HG02970 (cell line): ENCODE results near the gene SLC6A6.

Experiments used
- ATAC-seq: cut with Tn5 transposase; IDR thresholded peaks from one replicate; pipeline ENCODE4 v1.9.1; 2021; ENCODE audit warnings: mild to moderate bottlenecking, moderate library complexity, moderate number of reproducible peaks; ENCODE audit not compliant: unreplicated experiment, low FRiP score

Gene SLC6A6

GRCh38 chr3:14402304-14402811 is at the start of gene SLC6A6:
Gene SLC6A6 (plus strand): TSS chr3:14402606. CDS start chr3:14443635, 41,029 bp downstream.
- peak; percentile 76 for ATAC-seq

DNA sequence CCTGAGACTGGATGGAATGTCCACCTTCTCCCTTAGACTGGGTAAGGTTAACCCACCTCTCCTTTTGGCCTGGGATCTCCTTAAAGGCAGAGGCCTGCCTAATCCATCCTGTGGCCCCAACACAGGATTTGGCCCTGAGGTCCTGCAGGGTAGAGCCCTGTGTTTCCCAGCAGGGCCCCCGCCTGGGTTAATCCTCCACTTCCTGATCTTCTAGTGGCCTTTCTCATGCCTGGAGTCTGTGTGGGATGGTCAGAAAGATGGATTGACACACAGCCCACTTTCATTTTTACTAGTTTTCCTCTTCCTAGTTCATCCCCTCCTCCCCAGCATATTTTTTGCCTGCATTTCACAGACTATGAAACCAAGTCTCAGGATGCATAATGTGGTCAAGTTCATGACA is 48.9 kb upstream of the SLC6A6 start:
- no peak for ATAC-seq

GRCh38 chr3:14357463-14357862 is 44.9 kb upstream of the SLC6A6 start:
- no peak for ATAC-seq

DNA sequence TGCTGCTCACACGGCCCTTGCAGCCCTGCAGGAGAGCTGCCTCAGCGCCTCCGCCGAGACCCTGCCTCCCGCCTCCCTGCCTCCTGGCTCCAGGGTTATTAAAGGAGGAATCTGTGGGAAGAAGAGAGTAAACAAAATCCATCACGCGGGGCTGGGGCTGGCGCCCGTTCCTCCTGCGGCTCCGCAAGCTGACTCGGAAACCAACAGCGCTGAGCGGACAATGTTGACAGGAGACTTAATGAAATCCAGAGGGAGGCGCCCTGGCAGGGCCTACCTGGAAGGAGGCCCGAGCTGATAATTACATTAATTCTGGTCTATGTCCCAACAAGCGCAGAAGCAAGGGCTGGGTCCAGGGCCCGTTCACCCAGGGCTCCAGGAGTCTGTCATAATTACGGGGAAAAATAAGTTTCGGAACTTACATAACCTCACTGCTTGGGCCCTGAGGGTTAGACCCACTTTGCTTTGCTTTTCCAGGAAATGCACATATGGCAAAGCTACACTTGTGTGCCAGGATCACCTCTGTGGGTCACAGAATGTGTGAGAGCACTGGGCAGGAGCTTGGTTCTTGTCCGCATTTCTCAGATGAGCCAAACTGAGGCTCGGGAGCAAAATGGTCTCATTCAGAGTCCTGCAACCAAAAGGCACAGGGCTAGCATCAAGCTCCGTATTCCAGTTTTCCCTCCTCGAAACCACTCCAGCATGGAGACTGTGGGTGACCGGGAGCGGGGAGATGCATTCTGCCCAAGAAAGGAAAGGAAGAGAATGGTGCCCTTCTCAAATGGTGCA is 43.8 kb upstream of the SLC6A6 start:
- ATAC-seq: no peak

GRCh38 chr3:14359348-14359747 is 43.1 kb upstream of the SLC6A6 start:
- no peak for ATAC-seq

DNA sequence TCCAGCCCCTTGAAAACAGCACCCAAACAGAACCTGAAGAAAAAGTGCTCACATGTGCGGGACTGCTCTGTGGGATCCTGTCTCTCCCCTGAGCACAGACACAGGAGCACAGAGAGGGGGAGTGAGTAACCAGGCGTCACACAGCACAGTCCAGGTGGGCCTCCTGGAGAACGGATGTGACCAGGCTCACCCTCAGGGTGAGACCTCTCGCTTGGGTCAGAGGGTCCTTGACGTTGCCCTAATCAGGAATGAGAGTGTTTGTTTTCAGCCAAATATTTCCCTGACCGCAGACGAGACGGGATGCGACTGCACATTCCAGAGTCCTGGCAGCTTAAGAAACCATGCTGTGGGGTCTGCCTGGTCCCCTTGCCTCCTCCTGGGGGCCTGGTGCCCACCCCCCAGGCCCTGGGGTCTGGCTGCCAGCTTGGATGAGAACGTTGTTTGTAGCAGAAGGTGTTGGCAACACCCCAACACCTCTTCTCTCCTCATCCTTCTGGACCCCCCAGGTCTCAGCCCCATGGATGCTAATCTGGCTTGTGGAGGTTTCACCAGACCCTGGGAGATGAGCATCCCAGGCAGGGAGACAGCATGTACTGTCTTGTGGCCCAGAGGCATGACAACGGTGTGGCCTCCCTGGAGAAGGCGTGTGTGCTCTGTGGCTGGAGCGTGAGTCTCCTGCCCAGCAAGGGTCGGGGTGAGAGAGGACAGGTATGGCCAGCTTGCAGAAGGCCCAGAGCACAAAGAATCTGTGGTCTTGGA is 42.1 kb upstream of the SLC6A6 start:
- no peak for ATAC-seq

- no peak for ATAC-seq
Observed at GRCh38 chr3:14361068-14361677, 41.2 kb upstream of the SLC6A6 start.

DNA sequence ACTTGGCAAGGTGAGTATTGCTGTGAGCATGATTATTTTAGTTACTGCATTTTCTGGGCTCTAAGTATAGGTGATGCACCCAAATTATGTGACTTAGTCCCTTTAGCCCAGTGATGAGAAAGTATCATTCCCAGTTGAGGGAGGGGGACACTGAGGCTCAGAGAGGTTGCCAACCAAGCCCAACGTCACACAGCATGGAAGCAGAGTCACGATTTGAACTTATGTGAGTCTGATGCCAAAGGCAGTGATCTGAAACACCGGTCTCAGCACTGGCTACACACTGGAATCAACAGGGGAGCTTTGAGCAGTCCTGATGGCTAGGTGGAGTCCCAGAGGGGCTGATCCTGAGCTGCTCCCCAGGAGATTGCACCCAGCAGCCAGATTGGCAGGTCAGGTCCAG is 39.5 kb upstream of the SLC6A6 start:
- ATAC-seq: no peak

DNA sequence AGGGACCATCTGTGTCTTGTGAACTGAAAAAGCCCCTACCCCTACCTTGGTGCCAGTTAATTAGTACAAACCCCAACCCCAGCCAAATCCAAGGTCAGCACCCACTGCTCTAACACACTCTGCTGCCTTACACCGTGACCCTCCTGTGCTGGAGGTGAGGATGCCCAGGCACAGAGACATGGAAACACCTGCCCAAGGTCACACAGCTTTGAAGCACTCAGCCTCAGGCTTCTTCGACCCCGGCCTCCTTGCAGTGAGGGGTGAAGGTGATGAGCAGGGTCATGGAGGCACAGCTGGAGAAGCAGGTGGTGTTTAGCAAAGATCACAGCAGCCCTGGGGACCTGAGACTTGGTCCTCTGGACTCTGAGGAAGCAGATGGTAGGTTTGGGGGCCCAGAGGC is 39.0 kb upstream of the SLC6A6 start:
- no peak for ATAC-seq

- ATAC-seq: no peak
Observed at GRCh38 chr3:14363991-14364390, 38.4 kb upstream of the SLC6A6 start.

DNA sequence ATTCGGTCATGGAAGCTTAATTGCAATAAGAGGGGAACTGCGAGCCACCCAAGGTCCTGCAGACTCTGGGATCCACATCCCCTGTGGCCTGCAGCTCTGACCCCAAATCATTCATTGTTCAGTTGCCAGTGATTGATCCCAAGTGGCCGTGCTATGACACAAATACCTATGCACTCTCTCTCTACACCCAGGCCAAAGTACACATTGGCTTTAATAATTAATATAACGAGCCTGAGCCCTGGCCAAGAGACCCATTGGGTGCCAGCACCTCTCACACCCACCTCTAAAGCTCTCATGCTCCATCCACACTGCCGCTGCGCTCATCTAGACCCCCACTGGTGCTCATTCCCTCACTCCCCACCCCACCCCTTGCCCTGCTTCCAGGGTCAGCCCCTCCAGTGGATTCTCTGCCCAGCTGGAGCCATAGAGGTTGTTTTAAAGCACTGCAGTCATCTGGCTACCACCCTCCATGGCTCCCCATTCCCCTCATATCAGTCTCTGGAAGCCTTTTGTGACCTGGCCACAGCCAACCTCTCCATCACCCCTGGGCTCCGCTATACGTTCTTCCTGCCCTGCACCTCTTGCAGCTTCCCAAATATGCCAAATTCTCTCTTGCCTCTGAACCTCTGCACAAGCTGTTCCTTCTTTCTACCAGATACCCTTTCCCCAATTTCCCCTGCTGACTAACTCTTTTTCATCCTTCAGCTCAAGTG is 37.7 kb upstream of the SLC6A6 start:
- no peak for ATAC-seq

- ATAC-seq: no peak
Observed at GRCh38 chr3:14366248-14366647, 36.2 kb upstream of the SLC6A6 start.

DNA sequence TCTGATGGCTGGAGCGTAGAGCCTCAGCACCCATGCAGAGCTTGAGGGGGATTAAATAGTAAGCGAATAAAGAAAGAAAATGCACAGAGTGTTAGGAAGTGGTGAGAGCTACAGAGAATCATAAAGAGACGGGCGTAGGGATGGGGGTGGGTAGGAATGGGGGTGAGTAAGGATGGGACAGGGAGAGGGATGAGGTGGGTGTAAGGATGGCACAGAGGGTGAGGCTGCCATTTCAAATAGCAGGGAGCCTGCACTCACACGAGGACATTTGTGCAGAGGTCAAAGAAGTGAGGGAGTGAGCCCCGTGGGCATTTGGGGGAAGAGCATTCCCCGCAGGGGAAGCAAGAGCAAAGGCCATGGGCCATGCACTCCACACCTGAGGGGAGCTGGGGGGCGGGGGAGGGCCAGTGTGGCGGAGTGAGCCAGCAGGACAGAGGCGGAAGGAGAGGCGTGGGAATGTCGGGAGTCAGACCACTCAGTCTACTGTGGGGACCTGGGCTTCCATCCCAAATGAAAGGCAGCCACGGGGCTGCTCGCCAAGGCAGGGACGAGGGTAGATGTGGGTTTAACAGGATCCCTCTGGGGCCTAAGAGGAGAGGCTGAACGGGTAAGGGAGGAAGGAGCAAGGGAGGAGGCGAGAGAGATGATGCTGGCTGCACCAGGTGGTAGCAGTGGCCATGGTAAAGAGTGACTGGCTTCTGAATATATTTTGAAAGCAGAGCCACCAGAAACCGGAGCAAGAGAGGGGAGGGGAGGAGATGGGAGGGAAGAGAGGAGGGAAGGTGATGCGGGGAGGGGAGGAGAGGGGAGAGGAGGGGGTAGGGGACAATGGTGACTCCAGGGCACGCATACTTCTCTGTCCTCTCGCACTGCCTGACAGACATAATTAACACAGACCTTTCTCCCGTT is 35.2 kb upstream of the SLC6A6 start:
- no peak for ATAC-seq

GRCh38 chr3:14368146-14368545 is 34.3 kb upstream of the SLC6A6 start:
- no peak for ATAC-seq

DNA sequence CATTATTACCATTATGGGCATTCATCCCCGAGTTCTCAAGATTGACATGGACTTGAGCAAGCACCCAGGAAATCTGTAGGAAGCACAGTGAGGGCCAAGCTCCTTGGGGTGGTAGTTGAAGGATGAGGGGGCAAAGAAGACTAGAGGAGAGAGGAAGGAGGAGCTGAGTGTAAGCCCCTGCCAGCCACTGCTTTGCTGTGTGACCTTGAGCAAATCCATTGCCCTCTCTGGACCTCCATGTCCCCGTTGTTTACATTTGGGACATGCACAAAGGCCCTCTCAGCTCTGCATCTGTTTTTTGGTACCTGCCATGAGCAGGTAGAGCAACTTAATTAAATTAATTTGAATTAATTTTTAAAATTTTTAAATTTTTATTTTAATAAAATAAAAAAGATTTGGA is 33.5 kb upstream of the SLC6A6 start:
- ATAC-seq: no peak

- no peak for ATAC-seq
Observed at GRCh38 chr3:14369675-14370669, 32.4 kb upstream of the SLC6A6 start.

- no peak for ATAC-seq
Observed at GRCh38 chr3:14370720-14371572, 31.5 kb upstream of the SLC6A6 start.
